GM21529 (cell line): ENCODE results near the gene GAB2.
A peak's percentile ranks its signal among the peaks of the same experiment; 100 is the strongest.

Experiments
- ATAC-seq: cut with Tn5 transposase; IDR thresholded peaks from one replicate; pipeline ENCODE4 v1.9.1; 2021; ENCODE audit not compliant: unreplicated experiment

The GAB2 gene

DNA sequence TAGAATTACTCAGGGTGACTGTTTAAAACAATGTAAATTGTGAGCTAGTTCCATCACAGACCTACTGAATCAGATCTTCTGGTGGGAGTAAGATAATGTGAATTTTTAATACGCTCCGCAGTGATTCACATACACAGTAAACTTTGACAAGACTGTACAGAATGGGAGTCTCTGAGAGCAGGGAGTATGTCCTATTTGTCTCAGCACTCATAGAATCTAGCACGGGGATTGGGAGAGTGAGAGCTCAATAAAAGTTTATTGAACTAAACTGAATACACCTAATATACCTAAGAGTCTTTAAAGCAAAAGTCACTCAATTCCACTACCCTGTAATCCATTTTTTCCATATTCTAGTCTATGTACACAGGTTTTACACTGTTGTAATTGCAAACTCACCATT, 11.2 kb upstream of the GAB2 start:
- no peak for ATAC-seq

- no peak for ATAC-seq
These were observed 10.6 kb upstream of the GAB2 start for GRCh38 chr11:78428266-78428636.

DNA sequence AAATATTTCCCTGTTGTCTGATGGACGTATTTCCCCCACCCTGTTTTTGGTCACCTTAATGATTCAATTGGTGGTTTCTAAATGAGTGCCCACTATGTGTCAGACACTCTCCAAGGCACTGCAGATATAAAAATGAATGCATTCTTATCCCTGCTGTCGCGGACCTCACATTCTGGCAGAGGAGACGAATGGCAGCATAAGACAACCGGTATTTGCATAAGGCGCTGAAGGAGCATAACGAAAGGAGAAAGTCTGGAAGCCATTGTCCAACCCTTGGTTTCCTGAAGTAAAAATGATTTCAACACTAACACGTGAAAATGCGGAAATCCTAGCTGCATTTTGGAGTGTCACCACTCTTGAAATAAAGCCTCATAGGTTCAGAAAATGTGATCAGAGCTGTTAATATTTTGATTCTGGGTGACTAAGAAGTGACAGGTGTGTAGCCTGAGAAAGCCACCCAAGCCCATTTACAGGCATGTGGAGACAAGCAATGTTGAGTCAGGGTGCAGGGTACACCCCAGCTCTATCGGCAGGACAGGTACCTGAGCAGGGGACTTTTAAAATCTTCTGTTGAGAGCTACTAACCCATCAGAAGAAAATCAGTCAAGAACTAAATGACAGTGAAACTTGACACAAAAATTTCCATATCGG, 10.1 kb upstream of the GAB2 start:
- ATAC-seq, result peak; percentile 32

- no peak for ATAC-seq
These were observed 9.2 kb upstream of the GAB2 start for GRCh38 chr11:78426845-78427244.

DNA sequence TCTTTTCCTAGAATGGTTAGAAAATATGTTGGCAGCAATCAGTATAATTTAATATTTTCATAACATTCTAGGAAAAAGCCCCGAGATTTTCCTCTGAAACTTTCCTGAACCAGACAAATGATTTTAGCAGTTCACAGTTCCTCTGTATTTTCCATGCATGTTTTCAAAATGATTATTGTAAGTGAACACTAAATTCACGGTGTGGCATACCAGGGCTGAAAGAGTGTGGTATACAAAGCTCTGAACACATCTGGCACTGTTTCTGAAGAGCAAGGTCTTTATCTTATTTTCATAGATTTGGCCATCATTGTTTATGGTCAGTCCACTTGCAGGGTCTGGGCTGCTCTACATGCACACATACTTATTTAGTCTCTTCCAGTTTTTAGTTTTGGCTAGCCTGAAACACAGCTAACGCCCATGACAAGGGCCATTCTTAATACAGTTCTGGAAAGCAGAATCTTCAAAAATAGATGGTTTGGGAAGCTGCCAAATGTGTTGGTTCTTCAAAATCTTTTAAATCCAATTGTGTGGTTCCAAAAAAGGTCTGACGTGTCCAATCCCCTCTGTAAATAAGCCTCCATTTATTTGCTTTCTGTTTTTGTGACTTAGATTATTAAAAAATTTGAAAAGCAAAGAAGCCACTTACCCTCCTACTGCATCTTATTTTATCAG, 7.9 kb upstream of the GAB2 start:
- no peak for ATAC-seq

DNA sequence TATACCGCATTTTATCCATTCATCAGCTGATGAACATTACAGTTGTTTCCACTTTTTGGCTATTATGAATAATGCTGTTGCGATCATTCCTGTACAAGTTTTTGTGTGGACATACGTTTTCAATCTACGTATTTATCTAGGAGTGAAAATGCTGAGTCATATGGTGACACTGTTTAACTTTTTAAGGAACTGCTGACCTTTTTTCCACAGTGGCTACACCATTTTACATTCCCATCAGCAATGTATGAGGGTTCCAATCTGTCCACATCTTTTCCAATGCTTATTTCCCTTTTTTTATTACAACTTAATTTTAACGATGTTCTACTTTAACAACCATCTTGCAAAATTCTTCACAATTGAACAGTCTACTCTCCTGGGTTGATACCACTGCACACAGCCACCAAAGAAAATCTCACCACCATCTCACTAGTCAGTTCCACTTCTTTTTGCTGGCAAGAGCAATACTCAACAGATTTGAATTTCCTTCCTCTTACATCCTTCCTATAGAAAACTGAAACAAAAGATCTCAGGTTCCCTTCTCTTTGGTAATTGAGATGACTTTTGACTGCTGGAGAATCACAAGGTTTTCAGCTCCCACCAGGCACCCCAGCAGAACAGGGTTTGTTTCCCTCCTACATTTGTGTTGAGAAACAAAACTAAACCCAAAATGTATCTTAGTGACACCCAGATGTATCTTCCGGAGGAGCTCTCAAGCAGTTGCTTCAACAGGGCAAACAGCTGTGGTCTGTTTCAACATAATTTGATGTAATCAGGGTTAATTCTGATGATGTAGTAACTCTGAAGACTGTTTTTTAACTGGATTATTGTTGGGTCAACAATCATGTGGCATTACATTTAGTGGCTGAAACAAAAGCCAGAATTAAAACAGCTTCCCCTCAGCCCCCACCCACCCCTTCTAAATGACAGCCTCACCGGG, 7.0 kb upstream of the GAB2 start:
- ATAC-seq, result peak; percentile 46

DNA sequence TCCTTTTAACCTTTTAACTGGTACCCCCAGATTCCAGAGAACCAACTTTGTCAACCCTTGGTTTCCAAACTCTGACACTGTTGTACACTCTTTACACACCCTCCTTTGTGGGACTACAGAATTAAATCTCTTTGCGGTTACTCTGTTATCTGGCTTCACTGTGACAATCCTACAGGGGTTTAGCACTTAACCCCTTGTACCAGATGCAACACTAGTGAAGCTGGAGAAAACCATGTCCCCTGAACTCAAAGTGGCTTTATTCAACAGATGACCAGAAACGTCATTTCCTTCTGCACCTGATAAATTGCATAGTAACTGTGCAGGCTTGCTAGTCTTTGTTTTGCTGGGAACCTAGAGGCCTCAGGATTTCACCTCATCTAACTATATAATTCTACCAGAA, 5.6 kb upstream of the GAB2 start:
- no peak for ATAC-seq

DNA sequence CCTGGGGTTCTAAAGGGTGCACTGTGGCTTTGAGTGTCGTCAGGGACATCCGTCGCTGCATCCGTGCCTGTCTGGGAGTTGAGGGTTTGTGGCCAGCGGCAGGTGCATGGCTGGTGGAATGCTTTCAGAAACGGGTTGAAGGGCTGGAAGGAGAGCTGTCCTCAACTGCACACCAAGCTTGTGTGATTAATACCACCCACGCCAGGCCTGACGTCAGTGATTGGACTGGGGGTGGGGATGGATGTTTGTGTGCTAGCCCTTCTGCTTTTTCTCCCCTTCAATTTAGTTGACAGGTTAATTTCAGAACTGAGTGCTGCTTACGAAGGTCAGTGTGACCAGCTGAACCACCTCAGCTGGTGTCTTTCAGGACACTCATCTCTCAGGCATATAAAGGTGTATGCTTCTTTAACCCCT, 3.2 kb upstream of the GAB2 start:
- ATAC-seq, result no peak

DNA sequence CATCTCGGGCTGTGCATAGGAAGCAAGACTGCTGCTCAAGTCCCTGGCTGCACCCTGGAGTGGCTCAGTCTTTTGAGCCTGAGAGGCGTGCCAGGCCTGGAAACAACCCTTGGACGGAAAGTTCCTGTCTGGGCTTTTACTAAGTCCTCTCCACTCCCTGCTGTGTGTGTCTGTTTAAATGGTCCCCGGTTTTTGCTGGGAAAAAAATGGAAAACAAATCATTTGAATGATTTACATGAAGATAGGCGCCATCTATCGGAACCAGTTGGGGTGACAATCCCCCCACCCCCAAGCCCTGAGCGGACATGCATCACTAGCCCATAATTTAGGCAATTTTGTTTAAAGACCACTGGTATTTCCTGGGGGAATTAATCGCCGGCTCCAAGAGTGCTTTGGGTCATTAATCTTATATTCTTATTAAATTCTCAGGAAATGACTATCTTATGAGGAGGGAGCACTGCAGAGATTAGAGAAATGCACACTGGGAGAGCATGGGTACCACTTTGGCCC, 2.7 kb upstream of the GAB2 start:
- ATAC-seq, result no peak

GRCh38 chr11:78419327-78419726, 1.7 kb upstream of the GAB2 start:
- ATAC-seq, result no peak

- no peak for ATAC-seq
These were observed 1.1 kb upstream of the GAB2 start for GRCh38 chr11:78418584-78419211.

DNA sequence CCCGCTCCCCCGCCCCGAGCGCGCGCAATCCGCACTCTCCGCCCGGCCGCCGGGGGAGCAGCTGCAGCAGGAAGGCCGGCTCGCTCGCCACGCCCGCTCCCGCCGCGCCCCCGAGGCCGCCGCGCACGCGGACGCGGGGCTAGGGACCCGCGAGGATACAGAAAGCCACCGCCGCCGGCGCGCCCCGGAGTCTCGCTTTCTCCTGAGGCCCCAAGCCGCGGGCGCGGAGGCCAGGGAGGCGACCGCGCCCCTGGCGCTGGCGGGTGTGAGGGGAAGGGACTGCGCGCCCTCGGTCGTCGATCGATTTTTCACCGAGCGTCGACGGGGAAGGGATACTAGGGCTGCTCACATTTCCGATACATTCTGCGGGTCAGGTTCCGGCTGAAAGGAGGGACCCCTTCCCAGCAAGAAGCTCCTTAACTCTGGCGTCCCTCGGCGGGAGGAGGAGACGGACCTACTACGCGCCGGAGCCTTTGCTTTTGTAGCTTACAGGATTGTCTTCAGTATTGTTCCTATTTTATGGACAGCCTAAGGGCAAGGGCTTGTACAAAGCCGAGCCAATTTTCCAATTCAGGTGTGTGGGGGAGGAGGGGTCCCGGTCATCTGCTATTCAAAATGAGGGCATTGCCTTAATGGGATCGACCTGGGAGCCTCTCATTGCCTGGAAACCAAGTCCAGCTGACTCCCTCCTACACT, 416 bp upstream of the GAB2 start:
- ATAC-seq, result peak; percentile 50

DNA sequence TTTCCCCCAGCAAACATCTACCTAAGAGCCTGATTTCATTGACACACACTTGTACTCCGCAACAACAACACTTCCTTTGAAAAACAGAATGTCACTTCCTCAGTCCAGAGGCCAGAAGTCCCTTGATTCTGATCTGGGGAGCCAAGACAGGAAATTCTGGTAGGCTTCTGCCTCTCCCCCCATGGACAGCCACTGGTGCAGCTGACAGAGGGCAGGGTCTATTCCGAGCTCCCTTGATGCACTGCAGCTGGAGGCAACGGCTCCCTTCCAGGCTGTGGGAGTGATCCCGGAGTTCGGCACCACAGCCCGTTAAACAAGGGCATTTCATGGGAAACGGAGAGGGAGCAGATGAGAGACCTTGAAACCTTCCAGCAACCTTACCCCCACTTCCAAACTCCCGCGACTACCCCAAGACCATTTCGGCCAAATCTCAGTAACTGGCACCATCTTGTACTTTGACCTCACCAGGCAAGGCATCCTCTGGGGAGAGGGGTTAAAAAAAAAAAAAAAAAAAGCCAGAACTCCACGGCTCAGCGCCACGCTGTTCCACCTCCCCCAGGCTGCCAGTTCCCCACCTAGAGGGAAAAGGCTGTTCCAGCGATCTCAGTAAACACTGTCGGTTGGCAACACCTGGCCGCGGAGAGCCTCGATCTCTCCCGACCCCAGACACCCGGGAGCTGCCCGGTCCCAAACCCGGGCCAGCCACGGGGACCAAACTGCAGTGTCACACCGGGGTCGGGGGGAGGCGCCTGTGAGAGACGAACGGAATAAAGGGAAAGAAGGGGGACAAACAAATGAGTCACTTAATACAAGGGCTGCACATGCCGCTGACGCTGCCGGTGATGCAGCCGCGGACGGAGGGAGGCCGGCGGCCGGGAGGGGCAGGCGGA, 1.1 kb downstream of the GAB2 start:
- ATAC-seq, result peak; percentile 50

GRCh38 chr11:78415338-78415737, 2.3 kb downstream of the GAB2 start:
- no peak for ATAC-seq

DNA sequence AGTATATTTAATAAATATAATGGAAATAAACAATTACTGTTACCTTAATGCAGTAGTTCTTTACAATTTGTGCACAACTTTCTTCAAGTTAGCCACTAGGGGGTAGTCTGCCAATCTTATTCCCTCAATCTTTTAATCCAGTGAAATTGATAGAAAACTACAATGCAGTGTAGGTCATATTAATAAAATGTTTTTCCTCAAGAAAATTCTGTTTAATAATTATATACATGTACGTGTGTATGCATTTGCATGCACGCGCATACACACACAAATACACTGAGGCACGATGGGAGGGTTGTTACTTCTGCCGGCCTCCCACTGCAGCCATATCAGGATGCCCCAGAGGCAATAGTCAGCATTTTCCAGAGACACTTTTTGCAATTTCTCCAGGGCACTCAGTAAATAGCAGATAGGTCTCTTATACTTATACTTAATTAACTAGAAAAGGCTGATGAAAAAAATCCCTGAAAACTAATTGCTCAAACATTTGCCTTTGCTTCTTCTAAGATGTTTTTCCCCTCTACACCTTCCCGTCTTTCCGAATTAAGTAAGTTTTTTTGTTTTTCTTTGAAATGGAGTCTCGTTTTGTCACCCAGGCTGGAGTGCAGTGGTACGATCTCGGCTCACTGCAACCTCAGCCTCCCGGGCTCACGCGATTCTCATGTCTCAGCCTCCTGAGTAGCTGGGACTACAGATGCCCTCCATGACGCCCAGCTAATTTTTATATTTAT, 3.1 kb downstream of the GAB2 start:
- ATAC-seq, result no peak

- no peak for ATAC-seq
These were observed 9.0 kb downstream of the GAB2 start for GRCh38 chr11:78408619-78409018.

GRCh38 chr11:78406568-78407196, 10.9 kb downstream of the GAB2 start:
- ATAC-seq, result no peak

DNA sequence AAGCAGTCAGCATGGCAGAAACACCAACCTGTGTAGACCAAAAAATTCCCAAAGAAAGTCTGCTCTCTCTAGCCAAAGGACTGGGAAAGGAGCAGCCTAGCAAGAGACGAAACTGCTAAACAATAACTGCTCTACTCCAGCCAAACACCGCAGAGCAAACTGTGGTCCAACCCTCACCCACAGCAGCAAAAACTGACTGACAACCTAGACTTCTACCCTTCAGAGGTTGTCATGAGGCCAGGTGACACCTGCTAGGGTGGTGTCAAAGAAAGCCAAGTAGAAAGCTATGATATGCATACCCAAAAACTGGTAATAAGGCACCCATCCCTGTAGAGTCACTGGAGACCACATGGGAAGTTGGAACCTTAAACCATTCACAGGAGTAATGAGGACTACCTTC, 11.8 kb downstream of the GAB2 start:
- no peak for ATAC-seq

GRCh38 chr11:78403781-78404180, 13.8 kb downstream of the GAB2 start:
- no peak for ATAC-seq
